ENCODE measurements around the gene TMEM63C. TPM values are rescaled to one million over a fixed set of nuclear protein-coding genes. Genes with fewer than 3 reads are reported as not detected.

Gene TMEM63C
- total RNA-seq, 1 experiment from 2014 or later = 5.7 TPM

DNA sequence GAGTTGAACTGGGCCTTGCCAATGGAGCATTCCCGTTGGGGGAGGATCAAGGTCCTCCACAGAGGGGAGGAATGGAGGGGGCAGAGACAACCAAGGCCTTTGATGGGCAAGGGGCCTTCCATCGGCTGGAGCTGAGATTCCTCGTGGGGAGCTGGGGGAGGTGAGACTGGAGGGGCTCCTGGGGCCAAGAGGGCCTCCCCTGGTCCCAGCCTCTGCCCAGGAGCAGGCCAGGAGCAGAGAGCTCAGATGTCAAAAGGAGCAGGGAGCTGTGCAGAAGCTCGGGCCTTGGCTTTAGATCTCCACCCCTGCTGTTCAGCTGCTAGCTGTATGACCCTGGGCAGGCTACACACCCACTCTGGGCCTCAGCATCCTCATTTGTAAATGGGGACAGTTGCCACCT is 24.0 kb downstream of the TMEM63C start:
- RAD21 ChIA-PET (ENCODE audit: low non-redundant PET in 1 of 2, low total read pairs in 2 of 2, uncharacterized antibody in 2 of 2, unreplicated experiment in 2 of 2) = no interaction called here
- Histone ChIP-seq H3K9ac (ENCODE audit: low read length) (no peak overlapping the region), H3K9me3 (ENCODE audit: control insufficient read depth in 1 of 2, insufficient read depth in 1 of 2, low read depth in 1 of 2, low read length in 2 of 2) (no peaks in the 10 kb centered on the region), H3K4me2 (ENCODE audit: low read length) (no peak overlapping the region), H3K79me2 (ENCODE audit: insufficient read depth, low read length) (no peaks in the 10 kb centered on the region), H3K36me3 (ENCODE audit: control insufficient read depth in 1 of 2, insufficient read depth in 2 of 2, low read length in 2 of 2) (no peaks in the 10 kb centered on the region), H4K20me1 (ENCODE audit: insufficient read depth) (no peaks in the 10 kb centered on the region), H3K27ac (ENCODE audit: low read depth, low read length) (no peak overlapping the region), H2AFZ (ENCODE audit: low read depth, low read length, poor library complexity, severe bottlenecking) (no peak overlapping the region), H3K4me1 (ENCODE audit: control insufficient read depth in 1 of 2, insufficient read depth in 2 of 2, low read length in 2 of 2) (no peaks in the 10 kb centered on the region), H3K4me3 (replicated peaks in 1 of 2; ENCODE audit: low read depth in 1 of 2, low read length in 2 of 2) (no peak overlapping the region), H3K9me2 (ENCODE audit: insufficient read depth) (no peaks in the 10 kb centered on the region), H3K27me3 (ENCODE audit: insufficient read depth, low read length) (no peaks in the 10 kb centered on the region)
- intact Hi-C loops (cut with micrococcal nuclease) = no loop called here
- POLR2A ChIA-PET = no interaction called here
- no peak for DNase-seq (ENCODE audit: low read depth, low spot score)
- TF ChIP-seq CBX3 (IDR thresholded peaks at IDR 0.05; ENCODE audit: low read depth) (no peak), SRF (IDR thresholded peaks at IDR 0.05; ENCODE audit: low read depth) (no peak), ZNF274 (IDR thresholded peaks at IDR 0.05; ENCODE audit: low read depth, low read length) (no peak), POLR2AphosphoS5 (IDR thresholded peaks at IDR 0.05; ENCODE audit: low read depth, low read length) (no peak), ELF1 (IDR thresholded peaks at IDR 0.05; ENCODE audit: borderline replicate concordance, low read depth) (no peak), SP1 (IDR thresholded peaks at IDR 0.05; ENCODE audit: low read depth) (no peak), YY1 (IDR thresholded peaks at IDR 0.05; ENCODE audit: extremely low read depth, insufficient replicate concordance, low read depth, low read length) (no peak)
- TF ChIP-seq, protein P1, sequence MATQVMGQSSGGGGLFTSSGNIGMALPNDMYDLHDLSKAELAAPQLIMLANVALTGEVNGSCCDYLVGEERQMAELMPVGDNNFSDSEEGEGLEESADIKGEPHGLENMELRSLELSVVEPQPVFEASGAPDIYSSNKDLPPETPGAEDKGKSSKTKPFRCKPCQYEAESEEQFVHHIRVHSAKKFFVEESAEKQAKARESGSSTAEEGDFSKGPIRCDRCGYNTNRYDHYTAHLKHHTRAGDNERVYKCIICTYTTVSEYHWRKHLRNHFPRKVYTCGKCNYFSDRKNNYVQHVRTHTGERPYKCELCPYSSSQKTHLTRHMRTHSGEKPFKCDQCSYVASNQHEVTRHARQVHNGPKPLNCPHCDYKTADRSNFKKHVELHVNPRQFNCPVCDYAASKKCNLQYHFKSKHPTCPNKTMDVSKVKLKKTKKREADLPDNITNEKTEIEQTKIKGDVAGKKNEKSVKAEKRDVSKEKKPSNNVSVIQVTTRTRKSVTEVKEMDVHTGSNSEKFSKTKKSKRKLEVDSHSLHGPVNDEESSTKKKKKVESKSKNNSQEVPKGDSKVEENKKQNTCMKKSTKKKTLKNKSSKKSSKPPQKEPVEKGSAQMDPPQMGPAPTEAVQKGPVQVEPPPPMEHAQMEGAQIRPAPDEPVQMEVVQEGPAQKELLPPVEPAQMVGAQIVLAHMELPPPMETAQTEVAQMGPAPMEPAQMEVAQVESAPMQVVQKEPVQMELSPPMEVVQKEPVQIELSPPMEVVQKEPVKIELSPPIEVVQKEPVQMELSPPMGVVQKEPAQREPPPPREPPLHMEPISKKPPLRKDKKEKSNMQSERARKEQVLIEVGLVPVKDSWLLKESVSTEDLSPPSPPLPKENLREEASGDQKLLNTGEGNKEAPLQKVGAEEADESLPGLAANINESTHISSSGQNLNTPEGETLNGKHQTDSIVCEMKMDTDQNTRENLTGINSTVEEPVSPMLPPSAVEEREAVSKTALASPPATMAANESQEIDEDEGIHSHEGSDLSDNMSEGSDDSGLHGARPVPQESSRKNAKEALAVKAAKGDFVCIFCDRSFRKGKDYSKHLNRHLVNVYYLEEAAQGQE (IDR thresholded peaks at IDR 0.05; ENCODE audit: low read depth) = no peak
- TF ChIP-seq, protein P2, sequence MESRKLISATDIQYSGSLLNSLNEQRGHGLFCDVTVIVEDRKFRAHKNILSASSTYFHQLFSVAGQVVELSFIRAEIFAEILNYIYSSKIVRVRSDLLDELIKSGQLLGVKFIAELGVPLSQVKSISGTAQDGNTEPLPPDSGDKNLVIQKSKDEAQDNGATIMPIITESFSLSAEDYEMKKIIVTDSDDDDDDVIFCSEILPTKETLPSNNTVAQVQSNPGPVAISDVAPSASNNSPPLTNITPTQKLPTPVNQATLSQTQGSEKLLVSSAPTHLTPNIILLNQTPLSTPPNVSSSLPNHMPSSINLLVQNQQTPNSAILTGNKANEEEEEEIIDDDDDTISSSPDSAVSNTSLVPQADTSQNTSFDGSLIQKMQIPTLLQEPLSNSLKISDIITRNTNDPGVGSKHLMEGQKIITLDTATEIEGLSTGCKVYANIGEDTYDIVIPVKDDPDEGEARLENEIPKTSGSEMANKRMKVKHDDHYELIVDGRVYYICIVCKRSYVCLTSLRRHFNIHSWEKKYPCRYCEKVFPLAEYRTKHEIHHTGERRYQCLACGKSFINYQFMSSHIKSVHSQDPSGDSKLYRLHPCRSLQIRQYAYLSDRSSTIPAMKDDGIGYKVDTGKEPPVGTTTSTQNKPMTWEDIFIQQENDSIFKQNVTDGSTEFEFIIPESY (IDR thresholded peaks at IDR 0.05; ENCODE audit: extremely low read depth, insufficient replicate concordance, low read length) = no peak
- TF ChIP-seq, protein P3, sequence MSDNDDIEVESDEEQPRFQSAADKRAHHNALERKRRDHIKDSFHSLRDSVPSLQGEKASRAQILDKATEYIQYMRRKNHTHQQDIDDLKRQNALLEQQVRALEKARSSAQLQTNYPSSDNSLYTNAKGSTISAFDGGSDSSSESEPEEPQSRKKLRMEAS (IDR thresholded peaks at IDR 0.05) = no peak
- no peak for ATAC-seq
- CTCF ChIA-PET = no interaction called here
- BruUV-seq (replicated peaks) = no TSS peak

All from HCT116 (cell line).